MM.1S (cell line): Measurements from ENCODE around the gene ZW10.

Experiments used
- EZH2 ChIP-seq: fragments of 300-600 bp; sonication (generic); optimal IDR thresholded peaks from 2 replicates; pipeline ENCODE3; 2017; ENCODE audit warnings: low read depth, mild to moderate bottlenecking, antibody characterized with exemption, low read length, mixed read lengths
- EZH2phosphoT487 ChIP-seq: fragments of 300-600 bp; sonication (generic); IDR thresholded peaks from 2 replicates; pipeline ENCODE4 v1.6.1; 2018; ENCODE audit warnings: antibody characterized with exemption, low read length
- TF ChIP-seq, protein P1 (sequence below): fragments of 300-600 bp; sonication (generic); IDR thresholded peaks from 2 replicates; pipeline ENCODE4 v1.5.1; 2016; ENCODE audit warnings: antibody characterized with exemption, low read length, mixed read lengths

- TF ChIP-seq, protein P1, sequence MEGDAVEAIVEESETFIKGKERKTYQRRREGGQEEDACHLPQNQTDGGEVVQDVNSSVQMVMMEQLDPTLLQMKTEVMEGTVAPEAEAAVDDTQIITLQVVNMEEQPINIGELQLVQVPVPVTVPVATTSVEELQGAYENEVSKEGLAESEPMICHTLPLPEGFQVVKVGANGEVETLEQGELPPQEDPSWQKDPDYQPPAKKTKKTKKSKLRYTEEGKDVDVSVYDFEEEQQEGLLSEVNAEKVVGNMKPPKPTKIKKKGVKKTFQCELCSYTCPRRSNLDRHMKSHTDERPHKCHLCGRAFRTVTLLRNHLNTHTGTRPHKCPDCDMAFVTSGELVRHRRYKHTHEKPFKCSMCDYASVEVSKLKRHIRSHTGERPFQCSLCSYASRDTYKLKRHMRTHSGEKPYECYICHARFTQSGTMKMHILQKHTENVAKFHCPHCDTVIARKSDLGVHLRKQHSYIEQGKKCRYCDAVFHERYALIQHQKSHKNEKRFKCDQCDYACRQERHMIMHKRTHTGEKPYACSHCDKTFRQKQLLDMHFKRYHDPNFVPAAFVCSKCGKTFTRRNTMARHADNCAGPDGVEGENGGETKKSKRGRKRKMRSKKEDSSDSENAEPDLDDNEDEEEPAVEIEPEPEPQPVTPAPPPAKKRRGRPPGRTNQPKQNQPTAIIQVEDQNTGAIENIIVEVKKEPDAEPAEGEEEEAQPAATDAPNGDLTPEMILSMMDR: no peak
- TF ChIP-seq EZH2: no peak
- no peak for TF ChIP-seq EZH2phosphoT487
These were observed 32.1 kb upstream of the ZW10 start for GRCh38 chr11:113805640-113806039.
